Measurements from ENCODE around the gene TYRO3.

The TYRO3 gene

GRCh38 chr15:41631880-41632470 is 73.0 kb downstream of the TYRO3 start:
- peaks cover 6% of the 10 kb centered on the region for H3K4me1 Mint-ChIP-seq
- ATAC-seq (no peak), DNase-seq (ENCODE audit: low spot score in 2 of 2) (no peak)
- H3K4me3 Mint-ChIP-seq: no peak overlapping the region
- H3K36me3 Mint-ChIP-seq: no peaks in the 10 kb centered on the region
- H3K9me3 Mint-ChIP-seq: no peaks in the 10 kb centered on the region
- H3K27ac Mint-ChIP-seq: no peak overlapping the region
